ENCODE measurements around the gene CACNA1C. TPM values are rescaled to one million over a fixed set of nuclear protein-coding genes. Genes with fewer than 3 reads are reported as not detected.

CACNA1C gene
- total and polyA plus RNA-seq, 10 of the 15 experiments (the other 5 are each of a cell fraction or from before 2014, with no cell fraction given), result under 0.01 to 0.15 (median 0.09) TPM; not detected in 5

DNA sequence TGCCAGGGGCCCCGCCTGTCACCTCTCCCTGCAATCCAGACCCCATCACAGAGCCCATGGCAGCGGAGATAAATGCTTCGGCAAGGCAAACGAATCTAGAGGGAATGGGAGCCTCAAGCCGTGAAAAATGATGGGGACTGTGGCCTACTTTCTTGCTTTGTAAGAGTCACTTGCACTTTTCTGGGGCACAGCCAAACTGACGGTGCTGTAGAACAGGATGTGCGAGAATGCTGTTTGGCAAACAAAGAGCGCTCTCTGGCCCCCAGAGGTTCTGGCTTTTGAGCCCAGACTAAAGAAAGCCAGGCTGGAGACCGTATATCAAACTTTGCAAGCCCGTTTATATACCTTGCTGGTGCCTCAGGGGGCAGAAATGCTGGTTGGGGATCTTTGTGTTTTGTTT, 108.7 kb downstream of the CACNA1C start (continued):
- TF ChIP-seq ZBTB40 (IDR thresholded peaks at IDR 0.05; ENCODE audit: borderline replicate concordance), result no peak
- no peak for TF ChIP-seq ZZZ3 (IDR thresholded peaks at IDR 0.05; ENCODE audit: control insufficient read depth, insufficient read length, low read depth)

- Histone ChIP-seq H3K9me3 (replicated peaks; ENCODE audit: control insufficient read depth, insufficient read depth, low read length) (peaks cover 5% of the 10 kb centered on the region; the same call in 2 of the 3 replicates), H3K4me2 (ENCODE audit: control insufficient read depth, insufficient read depth) (no peak overlapping the region), H3K4me3 (no peak overlapping the region), H3K36me3 (ENCODE audit: control insufficient read depth in 2 of 2, insufficient read depth in 2 of 2, low read length in 1 of 2) (no peaks in the 10 kb centered on the region), H3K4me1 (ENCODE audit: control insufficient read depth, insufficient read depth, low read length) (no peaks in the 10 kb centered on the region), H3K79me2 (ENCODE audit: control insufficient read depth, insufficient read depth, low read length) (no peaks in the 10 kb centered on the region), H4K20me1 (ENCODE audit: control insufficient read depth, insufficient read depth) (no peaks in the 10 kb centered on the region), H3K27me3 (replicated peaks in 1 of 2; ENCODE audit: control insufficient read depth in 2 of 2, insufficient read depth in 2 of 2, low read length in 1 of 2) (no peaks in the 10 kb centered on the region), H3K9ac (ENCODE audit: control insufficient read depth, insufficient read depth, low read length) (no peak overlapping the region), H2AFZ (ENCODE audit: control insufficient read depth, low read depth, low read length) (no peak overlapping the region), H3K27ac (ENCODE audit: control insufficient read depth, insufficient read depth) (no peak overlapping the region)
- intact Hi-C loops (cut with micrococcal nuclease; ENCODE audit: unreplicated experiment), result no loop called here
- POLR2A ChIA-PET, result interaction anchor here (0.7 kb wide), 1 partner anchor 142 kb away, joined by 4 read pairs; no protein-coding TSS in a partner anchor
- no peak for FAIRE-seq
- no peak for ATAC-seq
- SMC1A ChIA-PET (ENCODE audit: uncharacterized antibody, unreplicated experiment), result no interaction called here
- DNase-seq (ENCODE audit: low read depth, low spot score), result no peak
- 61% methylated on average over 17 of the region's 17 CpGs for WGBS (ENCODE audit: insufficient coverage, insufficient replicate concordance, low lambda C conversion rate, missing lambda C conversion rate)
- no TSS peak for BruUV-seq (replicated peaks)
- RAD21 ChIA-PET (ENCODE audit: unreplicated experiment), result no interaction called here
- TF ChIP-seq POLR2AphosphoS5 (IDR thresholded peaks at IDR 0.05; ENCODE audit: low read length), result no peak
- TF ChIP-seq, protein P1, sequence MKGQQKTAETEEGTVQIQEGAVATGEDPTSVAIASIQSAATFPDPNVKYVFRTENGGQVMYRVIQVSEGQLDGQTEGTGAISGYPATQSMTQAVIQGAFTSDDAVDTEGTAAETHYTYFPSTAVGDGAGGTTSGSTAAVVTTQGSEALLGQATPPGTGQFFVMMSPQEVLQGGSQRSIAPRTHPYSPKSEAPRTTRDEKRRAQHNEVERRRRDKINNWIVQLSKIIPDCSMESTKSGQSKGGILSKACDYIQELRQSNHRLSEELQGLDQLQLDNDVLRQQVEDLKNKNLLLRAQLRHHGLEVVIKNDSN (IDR thresholded peaks at IDR 0.05; ENCODE audit: borderline replicate concordance, extremely low read length, insufficient read depth, low read depth, low read length), result no peak
- in situ Hi-C loops (cut with MboI), result no loop called here
- CTCF ChIA-PET, result no interaction called here
Measured at GRCh38 chr12:2163177-2163941, 110.6 kb downstream of the CACNA1C start.

All from GM12878 (cell line).